GM19452 (cell line): Measurements from ENCODE around the gene RAPGEF3.

Experiments
- ATAC-seq: cut with Tn5 transposase; IDR thresholded peaks from one replicate; pipeline ENCODE4 v1.9.1; 2021; ENCODE audit not compliant: unreplicated experiment

The RAPGEF3 gene

GRCh38 chr12:47704719-47705118 lies 54.0 kb downstream of the RAPGEF3 start:
- no peak for ATAC-seq

- no peak for ATAC-seq
Observed at GRCh38 chr12:47700263-47700662, 58.4 kb downstream of the RAPGEF3 start.

- ATAC-seq = no peak
Observed at GRCh38 chr12:47698631-47699030, 60.0 kb downstream of the RAPGEF3 start.

GRCh38 chr12:47698055-47698454 lies 60.6 kb downstream of the RAPGEF3 start:
- no peak for ATAC-seq

GRCh38 chr12:47689215-47689614 lies 69.5 kb downstream of the RAPGEF3 start:
- ATAC-seq = no peak

GRCh38 chr12:47687636-47688035 lies 71.0 kb downstream of the RAPGEF3 start:
- ATAC-seq = no peak

GRCh38 chr12:47686645-47687240 lies 71.9 kb downstream of the RAPGEF3 start:
- ATAC-seq = no peak
